GM21529 (cell line): ENCODE results near the gene HGS.

Experiments used
- ATAC-seq: cut with Tn5 transposase; IDR thresholded peaks from one replicate; pipeline ENCODE4 v1.9.1; 2021; ENCODE audit not compliant: unreplicated experiment

Gene HGS, protein sequence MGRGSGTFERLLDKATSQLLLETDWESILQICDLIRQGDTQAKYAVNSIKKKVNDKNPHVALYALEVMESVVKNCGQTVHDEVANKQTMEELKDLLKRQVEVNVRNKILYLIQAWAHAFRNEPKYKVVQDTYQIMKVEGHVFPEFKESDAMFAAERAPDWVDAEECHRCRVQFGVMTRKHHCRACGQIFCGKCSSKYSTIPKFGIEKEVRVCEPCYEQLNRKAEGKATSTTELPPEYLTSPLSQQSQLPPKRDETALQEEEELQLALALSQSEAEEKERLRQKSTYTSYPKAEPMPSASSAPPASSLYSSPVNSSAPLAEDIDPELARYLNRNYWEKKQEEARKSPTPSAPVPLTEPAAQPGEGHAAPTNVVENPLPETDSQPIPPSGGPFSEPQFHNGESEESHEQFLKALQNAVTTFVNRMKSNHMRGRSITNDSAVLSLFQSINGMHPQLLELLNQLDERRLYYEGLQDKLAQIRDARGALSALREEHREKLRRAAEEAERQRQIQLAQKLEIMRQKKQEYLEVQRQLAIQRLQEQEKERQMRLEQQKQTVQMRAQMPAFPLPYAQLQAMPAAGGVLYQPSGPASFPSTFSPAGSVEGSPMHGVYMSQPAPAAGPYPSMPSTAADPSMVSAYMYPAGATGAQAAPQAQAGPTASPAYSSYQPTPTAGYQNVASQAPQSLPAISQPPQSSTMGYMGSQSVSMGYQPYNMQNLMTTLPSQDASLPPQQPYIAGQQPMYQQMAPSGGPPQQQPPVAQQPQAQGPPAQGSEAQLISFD

DNA sequence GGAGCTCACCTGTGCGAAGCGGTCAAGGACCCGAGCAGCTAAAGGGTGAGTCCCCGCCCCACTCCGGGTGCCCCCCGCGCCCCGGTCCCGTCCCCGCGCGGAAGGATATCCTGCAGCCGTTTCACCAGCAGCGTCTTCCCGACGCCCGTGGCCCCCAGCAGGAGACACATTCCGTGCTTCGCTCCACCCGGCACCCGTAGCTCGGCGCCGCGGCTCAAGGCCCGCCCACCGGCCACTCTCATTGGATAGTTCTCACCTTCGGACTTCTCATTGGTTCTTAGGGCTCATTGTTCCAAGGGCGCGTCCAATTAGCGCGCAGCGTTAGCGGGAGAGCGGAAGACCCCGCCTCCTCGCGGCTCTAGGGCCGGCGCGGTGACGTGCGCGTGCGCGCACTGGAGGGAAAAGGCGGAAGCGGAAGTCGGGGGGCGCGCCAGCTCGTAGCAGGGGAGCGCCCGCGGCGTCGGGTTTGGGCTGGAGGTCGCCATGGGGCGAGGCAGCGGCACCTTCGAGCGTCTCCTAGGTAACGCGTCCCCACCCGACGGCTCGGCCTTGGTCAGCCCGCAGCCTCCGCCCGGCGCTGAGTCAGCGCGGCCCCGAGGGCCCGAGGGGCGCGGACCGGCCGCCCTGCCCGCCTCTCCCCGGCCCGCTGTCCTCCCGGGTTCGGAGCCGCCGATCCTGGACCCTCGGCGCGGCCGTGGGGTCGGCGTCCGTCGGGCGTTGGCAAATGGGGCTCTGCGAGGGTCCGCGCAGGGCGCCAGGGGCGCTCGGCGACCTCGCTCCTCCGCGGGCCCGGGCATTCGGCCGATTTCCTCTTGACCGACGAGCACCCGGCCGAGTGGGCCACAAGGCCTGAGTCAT, at the start of gene HGS, which contains the start of gene ARL16:
Gene HGS, plus strand, starts transcription at position 428 of the 858 bp plus-strand sequence. Its CDS starts 56 bp downstream, at position 484.
Gene ARL16, minus strand, starts transcription at position 214 of the 858 bp plus-strand sequence. Its CDS starts 44 bp downstream, at position 170.
- ATAC-seq = peak; percentile 89

GRCh38 chr17:81635431-81635830, 48.4 kb upstream of the HGS start:
- ATAC-seq = no peak

DNA sequence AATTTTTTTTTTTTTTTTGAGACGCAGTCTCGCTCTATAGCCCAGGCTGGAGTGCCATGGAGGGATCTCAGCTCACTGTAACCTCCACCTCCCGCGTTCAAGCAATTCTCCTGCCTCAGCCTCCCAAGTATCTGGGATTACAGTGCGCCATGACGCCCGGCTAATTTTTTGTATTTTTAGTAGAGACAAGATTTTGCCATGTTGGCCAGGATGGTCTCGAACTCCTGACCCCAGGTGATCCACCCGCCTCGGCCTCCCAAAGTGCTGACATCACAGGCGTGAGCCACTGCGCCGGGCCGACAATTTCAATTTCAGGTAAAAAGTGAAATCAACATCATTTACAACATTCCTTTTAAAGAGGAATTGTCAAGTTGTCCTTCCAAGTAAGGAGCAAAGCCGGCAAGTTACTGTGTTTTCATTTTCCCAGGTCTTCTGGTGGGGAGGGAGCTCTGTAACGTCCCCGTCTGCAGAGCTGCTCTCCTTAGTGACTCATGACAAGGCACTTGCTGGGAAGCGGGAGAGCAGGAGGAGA, 47.8 kb upstream of the HGS start:
- ATAC-seq = no peak

GRCh38 chr17:81636505-81637288, 47.1 kb upstream of the HGS start, which contains the start of the genes NPLOC4 and TSPAN10:
NPLOC4 (minus strand) TSS chr17:81637112; CDS start chr17:81636930, 182 bp downstream.
TSPAN10 (plus strand) TSS chr17:81637196; CDS start chr17:81642413, 5,217 bp downstream.
- peak; percentile 76 for ATAC-seq

- no peak for ATAC-seq
Observed at GRCh38 chr17:81638683-81639082, 45.1 kb upstream of the HGS start.

DNA sequence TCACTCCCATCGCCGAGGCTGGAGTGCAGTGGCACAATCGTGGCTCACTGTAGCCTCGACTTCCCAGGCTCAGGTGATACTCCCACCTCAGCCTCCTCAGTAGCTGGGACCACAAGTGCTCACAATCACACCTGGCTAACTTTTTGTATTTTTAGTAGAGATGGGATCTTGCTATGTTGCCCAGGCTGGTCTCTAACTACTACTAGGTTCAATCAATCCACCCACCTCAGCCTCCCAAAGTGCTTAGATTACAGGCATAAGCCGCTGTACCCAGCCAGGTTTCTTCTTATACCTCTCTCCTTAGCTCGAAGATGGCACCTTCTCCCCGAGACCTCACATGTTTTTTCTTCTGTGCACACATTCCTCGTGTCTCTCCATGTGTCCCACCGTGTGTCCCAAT, 43.8 kb upstream of the HGS start:
- no peak for ATAC-seq

DNA sequence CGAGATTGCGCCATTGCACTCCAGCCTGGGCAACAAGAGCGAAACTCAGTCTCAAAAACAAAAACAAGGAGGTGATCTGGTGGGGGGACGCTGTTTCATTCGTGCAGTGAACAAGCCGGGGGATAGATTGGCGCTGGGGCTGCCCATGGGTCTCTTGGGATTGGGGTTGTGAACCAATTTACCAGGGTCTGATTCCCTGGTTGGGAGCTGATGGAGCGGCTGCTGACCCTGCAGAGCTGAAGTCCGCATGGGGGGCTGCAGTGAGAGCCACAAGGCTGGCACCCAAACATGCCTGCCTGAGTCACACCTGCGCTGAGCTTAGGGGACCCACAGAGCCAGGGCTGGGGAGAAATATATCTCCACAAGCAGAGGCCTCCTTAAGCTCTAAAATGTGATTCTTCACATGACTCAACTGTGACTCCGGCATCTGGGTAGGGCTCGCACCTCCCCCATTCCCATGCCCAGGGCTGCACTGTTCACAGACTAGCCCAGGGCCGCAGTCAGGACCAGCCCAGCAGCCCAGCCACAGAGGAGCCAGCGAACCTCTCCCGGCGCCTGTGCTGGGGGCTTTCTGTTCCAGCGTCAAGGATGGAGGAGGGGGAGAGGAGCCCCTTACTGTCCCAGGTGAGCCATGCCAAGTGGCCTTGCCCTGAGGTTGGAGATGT, 41.9 kb upstream of the HGS start:
- no peak for ATAC-seq

DNA sequence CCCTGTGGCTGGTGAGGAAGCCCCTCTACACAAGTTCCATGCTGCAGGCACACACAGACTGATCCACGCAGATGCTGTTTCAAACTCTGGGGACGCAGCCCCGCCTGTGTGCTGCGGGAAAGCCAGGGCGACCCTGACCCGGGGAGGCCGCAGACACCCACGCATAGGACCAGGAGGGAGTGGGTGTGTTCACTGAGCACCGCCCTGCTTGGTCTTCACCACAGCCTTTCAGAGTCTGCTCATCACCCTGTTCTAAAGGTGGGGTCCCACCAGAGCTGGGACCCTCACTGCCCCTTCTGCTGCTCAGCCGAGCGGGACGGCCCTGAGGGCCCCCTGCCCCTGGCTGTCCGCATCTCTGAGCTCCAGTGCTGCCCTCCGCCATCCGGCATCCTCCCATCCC, 39.3 kb upstream of the HGS start:
- ATAC-seq = no peak

DNA sequence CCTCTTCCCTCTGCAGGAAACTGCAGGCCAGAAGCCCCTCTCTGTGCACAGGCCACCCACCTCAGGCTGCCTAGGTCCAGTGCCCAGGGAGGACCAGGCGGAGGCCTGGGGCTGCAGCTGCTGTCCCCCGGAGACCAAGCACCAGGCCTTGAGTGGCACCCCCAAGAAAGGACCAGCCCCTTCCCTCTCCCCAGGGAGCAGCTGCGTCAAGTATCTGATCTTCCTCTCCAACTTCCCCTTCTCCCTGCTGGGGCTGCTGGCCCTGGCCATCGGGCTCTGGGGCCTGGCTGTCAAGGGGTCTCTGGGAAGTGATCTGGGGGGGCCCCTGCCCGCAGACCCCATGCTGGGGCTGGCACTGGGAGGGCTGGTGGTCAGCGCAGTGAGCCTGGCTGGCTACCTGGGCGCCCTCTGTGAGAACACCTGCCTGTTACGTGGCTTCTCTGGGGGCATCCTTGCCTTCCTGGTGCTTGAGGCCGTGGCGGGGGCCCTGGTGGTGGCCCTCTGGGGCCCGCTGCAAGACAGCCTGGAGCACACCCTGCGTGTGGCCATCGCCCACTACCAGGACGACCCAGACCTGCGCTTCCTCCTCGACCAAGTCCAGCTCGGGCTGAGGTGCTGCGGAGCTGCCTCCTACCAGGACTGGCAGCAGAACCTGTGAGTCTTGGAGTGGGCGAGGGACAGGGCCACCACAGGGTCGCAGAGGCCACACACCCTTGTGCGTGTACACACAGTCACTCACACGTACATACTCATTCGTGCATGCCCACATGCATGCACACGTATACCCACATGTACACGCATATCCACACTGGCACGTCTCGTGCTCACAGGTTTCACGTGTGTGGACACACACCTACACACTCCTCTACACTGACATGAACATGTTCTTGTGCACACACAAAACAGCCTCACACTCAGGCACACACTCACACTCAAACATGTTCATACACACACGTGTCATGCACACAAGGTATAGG, 38.5 kb upstream of the HGS start:
- no peak for ATAC-seq

DNA sequence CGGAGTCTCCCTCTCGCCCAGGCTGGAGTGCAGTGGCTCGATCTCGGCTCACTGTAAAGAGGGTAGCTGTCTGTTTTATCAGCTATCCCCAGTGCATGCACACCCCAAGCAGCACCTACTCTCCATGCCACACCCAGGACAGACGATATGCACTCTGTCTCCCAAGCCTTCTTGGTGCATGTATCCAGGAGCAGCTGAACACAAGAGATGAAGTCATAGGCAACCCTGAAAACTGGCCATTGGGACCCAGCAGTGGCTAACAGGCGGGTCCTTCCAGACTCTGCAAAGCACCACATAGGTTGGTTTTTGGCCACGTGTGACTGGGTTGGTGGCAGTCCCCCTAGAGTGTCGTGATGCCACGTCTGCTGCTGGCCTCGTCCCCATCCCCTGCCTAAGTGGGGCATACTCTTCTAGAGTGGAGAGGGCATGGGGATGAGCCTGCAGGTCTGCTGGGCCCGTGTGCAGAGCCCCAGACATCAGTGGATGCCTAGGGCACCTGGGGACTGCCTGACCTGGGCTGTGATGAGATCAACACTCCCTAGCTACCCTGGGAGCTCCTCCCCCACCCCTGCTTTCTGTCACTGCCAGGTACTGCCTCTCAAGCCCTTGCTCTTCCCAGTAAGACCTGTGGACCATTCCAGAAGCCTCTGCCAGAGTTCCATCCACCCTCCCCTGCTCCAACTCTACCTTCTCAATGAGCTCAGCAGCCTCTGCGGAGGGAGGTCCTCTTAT, 36.8 kb upstream of the HGS start:
- no peak for ATAC-seq

- no peak for ATAC-seq
Observed at GRCh38 chr17:81647640-81648012, 36.2 kb upstream of the HGS start.

DNA sequence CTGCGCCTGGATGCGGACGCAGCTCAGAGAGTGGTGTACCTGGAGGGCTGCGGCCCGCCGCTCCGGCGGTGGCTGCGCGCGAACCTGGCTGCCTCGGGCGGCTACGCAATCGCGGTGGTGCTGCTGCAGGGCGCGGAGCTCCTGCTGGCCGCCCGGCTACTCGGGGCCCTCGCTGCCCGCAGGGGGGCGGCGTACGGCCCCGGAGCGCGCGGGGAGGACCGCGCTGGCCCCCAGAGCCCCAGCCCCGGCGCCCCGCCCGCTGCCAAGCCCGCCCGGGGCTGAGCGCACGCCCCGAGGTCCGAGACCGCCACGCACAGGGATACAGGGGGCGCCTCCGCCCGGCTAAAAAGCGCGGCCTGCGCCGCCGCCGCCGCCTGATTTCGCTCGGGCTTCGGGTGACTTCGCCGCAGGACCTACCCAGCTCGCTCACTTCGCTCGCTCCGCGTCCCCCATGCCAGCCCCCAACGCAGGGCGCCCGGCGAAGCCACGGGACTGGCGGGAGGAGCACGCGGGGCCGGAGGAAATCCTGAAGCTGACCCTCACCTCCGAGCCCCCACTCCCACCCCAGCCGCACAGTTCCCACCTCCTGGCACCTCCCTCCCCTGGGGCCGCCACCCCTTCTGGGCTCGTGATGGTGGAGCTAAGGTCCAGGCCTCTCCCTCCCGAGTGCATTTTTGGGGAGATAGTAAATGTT, 35.7 kb upstream of the HGS start:
- no peak for ATAC-seq

DNA sequence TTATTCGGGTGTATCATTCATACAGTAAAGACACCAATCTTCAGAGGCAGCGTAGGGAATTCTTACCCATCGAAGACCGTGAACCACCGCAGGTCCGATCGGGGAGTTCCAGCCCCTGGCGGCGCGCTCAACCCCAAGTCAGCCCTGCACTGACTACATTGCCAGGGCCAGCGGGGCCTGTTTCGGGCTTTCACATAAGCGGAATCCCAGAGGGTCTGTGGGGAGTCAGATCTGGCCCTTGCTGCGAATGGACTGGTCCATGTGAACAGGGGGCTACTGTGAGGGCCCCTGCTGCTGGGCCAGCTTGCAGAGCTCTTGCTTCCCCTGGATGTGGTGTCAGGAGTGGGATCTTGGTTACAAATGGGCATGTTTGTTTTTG, 35.1 kb upstream of the HGS start:
- no peak for ATAC-seq

DNA sequence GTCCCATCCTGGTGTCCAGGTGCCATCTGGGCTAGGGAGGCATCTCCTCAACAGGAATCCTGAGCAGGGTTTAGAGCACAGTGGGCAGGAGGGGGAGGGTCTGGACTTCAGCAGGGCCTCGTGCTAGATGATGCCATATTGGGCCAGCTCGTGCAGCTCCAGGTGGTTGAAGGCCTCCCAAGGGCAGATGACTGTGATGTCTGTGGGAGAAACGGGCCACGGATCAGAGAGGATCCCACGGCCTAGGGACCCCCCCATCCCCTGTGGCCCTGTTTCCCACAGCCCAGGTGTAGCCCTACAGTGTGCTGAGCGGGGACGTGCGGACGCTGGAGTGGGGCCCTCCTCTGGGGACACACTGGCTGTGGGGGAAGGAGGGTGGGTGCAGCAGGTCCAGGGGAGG, 32.9 kb upstream of the HGS start:
- no peak for ATAC-seq

- no peak for ATAC-seq
Observed at GRCh38 chr17:81651692-81652091, 32.1 kb upstream of the HGS start.

- no peak for ATAC-seq
Observed at GRCh38 chr17:81652906-81653771, 30.7 kb upstream of the HGS start.
